Coronary artery (tissue), 2 donors: ENCODE results near the gene IPCEF1.

Experiments used
- DNase-seq: peaks from one replicate; pipeline ENCODE4 v3.0.0-alpha.2; 2017; ENCODE audit warnings: low spot score
- H3K27ac ChIP-seq, 2 donors: fragments of 200-600 bp; sonication (generic); one replicate each; pipeline ENCODE4 v1.5.1; 2016 to 2019
- H3K4me3 ChIP-seq: fragments of 200-600 bp; sonication (generic); 2 replicates; pipeline ENCODE4 v1.5.1; 2016; ENCODE audit warnings: mild to moderate bottlenecking, moderate library complexity
- TF ChIP-seq, protein P1 (sequence below): fragments of 200-600 bp; sonication (generic); IDR thresholded peaks from one replicate; pipeline ENCODE4 v1.5.1; 2019; ENCODE audit warnings: antibody characterized with exemption

The IPCEF1 gene

DNA sequence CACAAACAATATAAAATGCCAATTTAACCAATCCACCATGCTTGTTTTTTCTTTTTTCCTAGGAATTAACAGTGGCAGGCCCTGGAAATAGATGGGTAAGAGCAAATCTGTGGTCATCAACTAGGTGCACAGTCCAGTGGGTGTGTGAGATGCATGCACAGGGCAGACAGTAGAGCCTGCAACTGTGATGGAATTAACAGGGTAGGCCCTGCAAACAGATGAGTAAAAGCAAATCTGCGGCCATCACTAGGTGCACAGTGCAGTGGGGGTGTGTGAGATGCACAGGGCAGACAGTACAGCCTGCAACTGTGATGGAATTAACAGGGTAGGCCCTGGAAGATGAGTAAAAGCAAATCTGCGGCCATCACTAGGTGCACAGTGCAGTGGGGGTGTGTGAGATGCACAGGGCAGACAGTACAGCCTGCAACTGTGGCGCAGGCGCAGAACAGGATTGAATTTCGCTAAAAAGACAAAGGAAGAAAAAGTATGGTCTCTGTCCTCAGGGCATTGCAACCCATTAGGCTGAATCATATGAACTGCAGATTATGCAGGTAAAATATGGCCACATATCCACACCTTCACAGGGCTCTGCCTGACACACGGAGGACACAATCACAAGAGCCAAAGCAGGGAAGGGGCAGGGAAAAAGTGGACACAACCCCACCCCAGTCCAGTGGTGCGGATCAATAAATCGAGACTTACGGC lies 41.0 kb upstream of the IPCEF1 start:
- Histone ChIP-seq H3K4me3 (no peak overlapping the region), H3K27ac (no peak overlapping the region)
- TF ChIP-seq, protein P1, sequence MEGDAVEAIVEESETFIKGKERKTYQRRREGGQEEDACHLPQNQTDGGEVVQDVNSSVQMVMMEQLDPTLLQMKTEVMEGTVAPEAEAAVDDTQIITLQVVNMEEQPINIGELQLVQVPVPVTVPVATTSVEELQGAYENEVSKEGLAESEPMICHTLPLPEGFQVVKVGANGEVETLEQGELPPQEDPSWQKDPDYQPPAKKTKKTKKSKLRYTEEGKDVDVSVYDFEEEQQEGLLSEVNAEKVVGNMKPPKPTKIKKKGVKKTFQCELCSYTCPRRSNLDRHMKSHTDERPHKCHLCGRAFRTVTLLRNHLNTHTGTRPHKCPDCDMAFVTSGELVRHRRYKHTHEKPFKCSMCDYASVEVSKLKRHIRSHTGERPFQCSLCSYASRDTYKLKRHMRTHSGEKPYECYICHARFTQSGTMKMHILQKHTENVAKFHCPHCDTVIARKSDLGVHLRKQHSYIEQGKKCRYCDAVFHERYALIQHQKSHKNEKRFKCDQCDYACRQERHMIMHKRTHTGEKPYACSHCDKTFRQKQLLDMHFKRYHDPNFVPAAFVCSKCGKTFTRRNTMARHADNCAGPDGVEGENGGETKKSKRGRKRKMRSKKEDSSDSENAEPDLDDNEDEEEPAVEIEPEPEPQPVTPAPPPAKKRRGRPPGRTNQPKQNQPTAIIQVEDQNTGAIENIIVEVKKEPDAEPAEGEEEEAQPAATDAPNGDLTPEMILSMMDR: no peak
- no peak for DNase-seq

DNA sequence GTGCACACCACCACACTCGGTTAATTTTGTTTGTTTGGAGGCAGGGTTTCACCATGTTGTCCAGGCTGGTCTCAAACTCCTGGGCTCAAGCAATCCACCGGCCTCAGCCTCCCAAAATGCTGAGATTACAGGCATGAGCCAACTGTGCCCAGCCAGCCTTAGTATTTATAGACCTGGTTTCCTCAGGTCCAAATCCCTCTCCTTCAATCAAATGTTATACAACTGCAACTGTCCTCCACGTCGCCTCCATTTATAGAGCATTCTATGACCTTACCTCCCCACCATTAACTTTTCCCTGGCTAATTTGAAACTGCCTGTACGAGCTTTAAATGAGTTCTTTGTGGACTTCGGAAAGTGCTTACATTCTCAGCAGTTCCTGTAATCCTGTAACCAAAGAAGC lies 39.3 kb upstream of the IPCEF1 start:
- Histone ChIP-seq H3K4me3 (no peak overlapping the region), H3K27ac (no peak overlapping the region)
- no peak for DNase-seq
- TF ChIP-seq, protein P1: no peak

DNA sequence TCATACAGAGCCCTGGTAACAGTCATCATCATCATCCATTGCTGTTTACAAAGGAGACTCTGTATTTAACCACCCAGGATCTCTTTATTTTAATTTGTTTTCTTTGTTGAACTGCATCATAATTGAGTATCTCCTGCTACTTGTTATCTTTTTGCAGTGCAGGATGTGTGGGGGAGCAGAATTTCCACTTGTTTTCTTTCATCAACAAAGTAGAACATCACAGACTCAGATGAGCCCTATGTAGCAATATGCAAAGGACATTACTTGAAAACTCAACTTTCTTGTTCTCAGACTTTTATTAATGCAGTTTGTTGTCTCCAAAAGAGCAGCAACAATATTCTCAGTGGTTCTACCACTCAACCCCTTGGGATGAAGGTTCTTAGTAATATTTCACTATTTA lies 38.7 kb upstream of the IPCEF1 start:
- TF ChIP-seq, protein P1: no peak
- Histone ChIP-seq H3K4me3 (no peak overlapping the region), H3K27ac (no peak overlapping the region)
- DNase-seq: no peak

DNA sequence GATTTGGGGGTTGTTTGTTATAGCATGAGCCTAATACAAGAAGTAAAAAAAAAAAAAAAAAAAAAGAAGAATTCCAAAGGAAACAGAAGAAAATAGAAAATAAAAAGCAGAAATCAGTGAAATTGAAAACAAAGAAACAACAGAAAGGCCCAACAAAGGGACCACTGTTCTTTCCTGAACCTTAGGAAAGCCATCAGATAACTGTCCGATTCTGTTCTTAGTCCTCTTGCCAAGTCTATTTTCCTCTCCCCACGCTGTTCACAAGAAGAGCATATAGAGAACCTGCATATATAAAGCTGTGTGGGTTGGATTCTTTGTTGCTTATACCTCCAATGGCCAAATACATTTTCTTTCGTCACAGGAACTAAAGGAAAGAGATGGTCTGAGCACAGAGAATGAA lies 38.0 kb upstream of the IPCEF1 start:
- no peak overlapping the region for H3K4me3 ChIP-seq
- H3K27ac ChIP-seq: no peak overlapping the region
- TF ChIP-seq, protein P1: no peak
- DNase-seq: no peak

DNA sequence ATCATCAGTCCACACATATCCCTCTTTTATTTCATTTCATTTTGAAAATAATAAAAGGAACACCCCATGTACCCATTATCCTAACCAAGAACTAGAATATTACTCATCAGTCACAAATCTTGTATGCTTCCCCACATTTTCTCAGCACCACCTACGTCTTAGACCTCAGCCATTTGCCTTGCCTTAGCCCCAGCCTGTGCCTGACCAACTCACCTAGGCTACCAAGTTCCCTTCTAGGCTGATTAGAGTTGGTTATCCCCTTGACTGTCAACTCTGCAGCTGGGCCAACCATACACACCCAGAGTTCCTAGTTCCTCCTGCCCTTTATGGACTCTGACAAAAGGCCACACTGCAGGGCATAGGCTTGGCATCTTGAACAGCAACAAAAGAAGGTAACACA lies 33.4 kb upstream of the IPCEF1 start:
- no peak for DNase-seq
- Histone ChIP-seq H3K27ac (no peak overlapping the region), H3K4me3 (no peak overlapping the region)
- TF ChIP-seq, protein P1: no peak

DNA sequence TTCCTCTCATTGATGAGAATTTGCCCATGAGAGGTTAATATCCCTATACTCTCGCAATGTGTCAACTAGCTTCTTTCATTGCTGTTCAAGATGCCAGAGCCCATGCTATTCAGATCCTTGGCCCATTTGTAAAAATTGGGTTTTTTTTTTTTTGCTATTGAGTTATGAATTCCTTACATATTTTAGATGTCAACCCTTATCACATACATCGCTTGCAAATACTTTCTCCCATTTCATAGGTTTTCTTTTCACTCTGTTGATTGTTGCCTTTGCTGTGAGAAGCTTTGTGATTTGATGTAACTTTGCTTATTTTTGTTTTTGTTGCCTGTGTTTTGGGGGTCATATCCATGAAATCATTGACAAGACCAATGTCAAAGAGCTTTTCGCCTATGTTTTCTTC lies 32.2 kb upstream of the IPCEF1 start:
- TF ChIP-seq, protein P1: no peak
- Histone ChIP-seq H3K27ac (no peak overlapping the region), H3K4me3 (no peak overlapping the region)
- no peak for DNase-seq

DNA sequence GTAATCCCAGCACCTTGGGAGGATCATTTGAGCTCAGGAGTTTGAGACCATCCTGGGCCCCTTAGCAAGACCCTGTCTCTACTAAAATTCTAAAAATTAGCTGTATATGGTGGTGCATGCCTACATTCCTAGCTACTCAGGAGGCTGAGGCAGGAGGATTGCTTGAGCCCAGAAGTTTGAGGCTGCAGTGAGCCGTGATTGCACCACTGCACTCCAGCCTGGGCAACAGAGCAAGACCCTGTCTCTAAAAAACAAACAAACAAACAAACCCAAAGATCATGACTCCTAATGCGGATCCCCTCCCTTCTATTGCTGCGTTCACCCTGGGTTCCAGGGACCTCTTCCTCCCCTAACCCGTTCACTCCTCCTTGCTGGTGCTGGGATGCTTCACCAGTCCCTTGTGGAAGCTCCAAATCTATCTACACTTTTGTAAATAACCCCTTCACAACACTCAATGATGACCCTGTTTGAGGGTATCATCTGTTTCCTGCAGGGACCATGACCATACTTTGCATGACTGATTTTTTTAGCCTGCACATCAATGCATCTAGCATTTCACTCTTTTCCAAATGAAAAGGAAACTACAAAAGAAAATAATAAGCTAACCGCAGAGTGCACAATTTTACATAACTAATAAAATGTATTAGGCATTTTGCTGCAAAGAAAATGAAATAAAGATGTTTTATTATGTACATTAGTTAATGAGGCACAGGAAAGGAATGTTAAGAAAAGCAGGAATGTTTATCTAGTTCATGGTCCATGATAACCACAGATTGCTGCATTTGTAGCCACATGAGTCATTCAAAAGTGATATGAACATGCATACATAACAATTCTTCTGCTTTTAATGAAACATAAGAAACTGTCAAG lies 30.5 kb upstream of the IPCEF1 start:
- DNase-seq: no peak
- TF ChIP-seq, protein P1: no peak
- Histone ChIP-seq H3K27ac (no peak overlapping the region), H3K4me3 (no peak overlapping the region)
